Fibroblast of pulmonary artery (primary cell): Measurements from ENCODE around the gene MAFG.

ENCODE experiments used
- DNase-seq: peaks from one replicate; pipeline ENCODE4 v3.0.0-alpha.2; 2010; ENCODE audit warnings: low read depth
- H3K4me3 ChIP-seq: replicated peaks from 2 replicates; pipeline ENCODE4 v1.5.1; 2011; ENCODE audit warnings: low read depth, mild to moderate bottlenecking, control low read depth, low read length, moderate library complexity
- TF ChIP-seq, protein P1 (sequence below): IDR thresholded peaks from 2 replicates; pipeline ENCODE4 v1.5.1; 2011; ENCODE audit warnings: mild to moderate bottlenecking, control low read depth, low read length, inconsistent platforms; ENCODE audit errors: missing control alignments

MAFG gene

DNA sequence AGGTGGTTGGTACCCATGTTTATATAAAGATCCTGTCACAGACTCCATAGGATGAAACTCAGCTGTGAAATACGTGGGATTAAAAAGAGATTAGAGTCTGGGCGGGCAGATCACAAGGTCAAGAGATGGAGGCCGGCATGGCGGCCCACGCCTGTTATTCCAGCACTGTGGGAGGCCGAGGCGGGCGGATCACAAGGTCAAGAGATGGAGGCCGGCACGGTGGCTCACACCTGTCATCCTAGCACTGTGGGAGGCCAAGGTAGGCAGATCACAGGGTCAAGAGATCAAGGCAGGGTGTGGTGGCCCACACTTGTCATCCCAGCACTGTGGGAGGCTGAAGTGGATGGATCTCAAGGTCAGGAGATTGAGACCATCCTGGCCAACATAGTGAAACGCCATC, 32.1 kb downstream of the MAFG start:
- H3K4me3 ChIP-seq, result no peak overlapping the region
- TF ChIP-seq, protein P1, sequence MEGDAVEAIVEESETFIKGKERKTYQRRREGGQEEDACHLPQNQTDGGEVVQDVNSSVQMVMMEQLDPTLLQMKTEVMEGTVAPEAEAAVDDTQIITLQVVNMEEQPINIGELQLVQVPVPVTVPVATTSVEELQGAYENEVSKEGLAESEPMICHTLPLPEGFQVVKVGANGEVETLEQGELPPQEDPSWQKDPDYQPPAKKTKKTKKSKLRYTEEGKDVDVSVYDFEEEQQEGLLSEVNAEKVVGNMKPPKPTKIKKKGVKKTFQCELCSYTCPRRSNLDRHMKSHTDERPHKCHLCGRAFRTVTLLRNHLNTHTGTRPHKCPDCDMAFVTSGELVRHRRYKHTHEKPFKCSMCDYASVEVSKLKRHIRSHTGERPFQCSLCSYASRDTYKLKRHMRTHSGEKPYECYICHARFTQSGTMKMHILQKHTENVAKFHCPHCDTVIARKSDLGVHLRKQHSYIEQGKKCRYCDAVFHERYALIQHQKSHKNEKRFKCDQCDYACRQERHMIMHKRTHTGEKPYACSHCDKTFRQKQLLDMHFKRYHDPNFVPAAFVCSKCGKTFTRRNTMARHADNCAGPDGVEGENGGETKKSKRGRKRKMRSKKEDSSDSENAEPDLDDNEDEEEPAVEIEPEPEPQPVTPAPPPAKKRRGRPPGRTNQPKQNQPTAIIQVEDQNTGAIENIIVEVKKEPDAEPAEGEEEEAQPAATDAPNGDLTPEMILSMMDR, result no peak
- DNase-seq, result no peak

DNA sequence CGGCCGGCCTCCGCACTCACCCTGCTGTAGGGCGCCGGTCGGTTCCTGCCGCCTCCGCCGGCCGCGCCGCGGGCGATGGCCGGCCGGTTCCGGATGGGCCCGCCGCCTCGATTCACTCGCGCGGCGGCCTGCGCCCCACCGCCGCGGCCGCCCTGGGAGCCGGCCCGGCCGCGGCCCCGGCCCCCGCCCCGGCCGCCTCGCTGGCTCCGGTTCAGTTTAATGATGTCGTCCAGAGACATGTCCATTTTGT, 36.3 kb downstream of the MAFG start:
- peak overlapping the region; percentile 74 for H3K4me3 ChIP-seq
- TF ChIP-seq, protein P1, result no peak
- DNase-seq, result no peak

DNA sequence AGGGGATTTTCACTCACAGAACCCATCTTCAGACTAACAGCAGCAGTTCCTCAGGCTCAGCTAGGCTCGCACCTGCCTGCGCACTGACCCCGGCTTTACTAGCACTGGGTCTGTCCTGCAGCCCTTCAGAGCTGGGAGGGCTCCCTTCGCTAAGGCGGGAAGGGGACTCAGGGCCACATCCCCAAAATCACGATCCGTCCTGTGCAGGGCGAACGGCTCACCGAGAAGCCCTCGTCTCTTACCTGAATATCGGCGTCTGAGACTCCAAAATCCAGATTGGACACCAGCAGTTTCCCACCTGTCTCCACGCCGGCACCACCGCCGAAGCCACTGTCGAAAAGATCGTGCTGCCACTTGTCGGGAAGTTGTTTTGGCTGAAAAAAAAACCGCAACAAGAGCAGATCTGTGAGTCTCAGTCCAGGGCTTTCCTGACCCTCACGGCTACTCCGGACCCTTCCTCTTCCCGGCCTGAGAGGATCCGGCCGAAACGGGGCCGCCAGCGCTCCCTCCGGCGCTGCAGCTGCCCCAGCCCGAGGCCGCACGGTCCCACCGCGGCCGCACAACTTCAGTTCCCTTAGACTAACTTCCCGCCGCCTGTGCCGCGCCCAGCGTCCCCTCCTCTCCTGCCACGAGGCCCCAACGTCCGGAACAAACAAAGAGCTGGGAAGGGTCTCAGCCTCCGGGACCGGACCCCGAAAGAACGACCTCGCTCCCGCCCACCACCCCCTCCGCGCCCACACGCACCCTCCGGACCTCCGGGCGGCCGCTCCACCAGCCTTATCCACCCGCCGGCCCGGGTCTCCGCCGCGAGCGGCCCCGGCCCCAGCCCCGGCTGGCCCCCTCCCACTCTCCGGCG, 36.9 kb downstream of the MAFG start:
- peak overlapping the region; percentile 74 for H3K4me3 ChIP-seq
- no peak for DNase-seq

GRCh38 chr17:81889602-81890001, 37.9 kb downstream of the MAFG start:
- DNase-seq, result no peak
- H3K4me3 ChIP-seq, result no peak overlapping the region
- TF ChIP-seq, protein P1, result no peak

More for the DNA sequence above, 36.9 kb downstream of the MAFG start:
- TF ChIP-seq, protein P1, result no peak

DNA sequence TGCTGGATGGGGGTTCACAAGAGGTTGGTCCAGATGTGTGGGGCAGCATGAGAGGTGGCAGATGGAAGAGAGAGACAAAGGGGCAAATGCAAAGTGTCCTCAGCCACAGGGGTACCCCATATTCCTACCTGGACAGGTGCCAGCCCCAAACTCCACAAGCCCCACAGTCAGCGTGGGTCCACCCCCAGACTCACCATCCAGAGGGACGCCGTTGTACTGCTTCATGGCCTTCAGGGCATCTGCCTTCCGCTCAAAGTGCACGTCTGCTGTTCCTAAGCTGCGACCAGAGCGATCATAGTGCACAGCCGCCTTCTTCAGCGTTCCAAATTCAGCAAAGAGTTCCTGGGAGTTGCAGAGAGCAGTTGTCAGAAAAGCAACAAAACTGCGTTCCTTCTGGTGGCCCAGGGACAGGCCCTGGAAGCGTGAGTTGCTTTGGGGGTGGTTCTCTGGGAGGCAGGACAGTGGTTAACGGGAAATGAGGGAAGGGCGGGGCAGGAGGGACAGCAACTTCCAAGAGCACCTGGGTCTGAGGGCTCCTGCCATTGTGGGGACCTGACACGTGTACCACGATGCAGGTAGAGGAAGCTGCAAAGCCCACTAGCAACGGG, 38.4 kb downstream of the MAFG start:
- no peak for DNase-seq
- TF ChIP-seq, protein P1, result no peak
- H3K4me3 ChIP-seq, result no peak overlapping the region

DNA sequence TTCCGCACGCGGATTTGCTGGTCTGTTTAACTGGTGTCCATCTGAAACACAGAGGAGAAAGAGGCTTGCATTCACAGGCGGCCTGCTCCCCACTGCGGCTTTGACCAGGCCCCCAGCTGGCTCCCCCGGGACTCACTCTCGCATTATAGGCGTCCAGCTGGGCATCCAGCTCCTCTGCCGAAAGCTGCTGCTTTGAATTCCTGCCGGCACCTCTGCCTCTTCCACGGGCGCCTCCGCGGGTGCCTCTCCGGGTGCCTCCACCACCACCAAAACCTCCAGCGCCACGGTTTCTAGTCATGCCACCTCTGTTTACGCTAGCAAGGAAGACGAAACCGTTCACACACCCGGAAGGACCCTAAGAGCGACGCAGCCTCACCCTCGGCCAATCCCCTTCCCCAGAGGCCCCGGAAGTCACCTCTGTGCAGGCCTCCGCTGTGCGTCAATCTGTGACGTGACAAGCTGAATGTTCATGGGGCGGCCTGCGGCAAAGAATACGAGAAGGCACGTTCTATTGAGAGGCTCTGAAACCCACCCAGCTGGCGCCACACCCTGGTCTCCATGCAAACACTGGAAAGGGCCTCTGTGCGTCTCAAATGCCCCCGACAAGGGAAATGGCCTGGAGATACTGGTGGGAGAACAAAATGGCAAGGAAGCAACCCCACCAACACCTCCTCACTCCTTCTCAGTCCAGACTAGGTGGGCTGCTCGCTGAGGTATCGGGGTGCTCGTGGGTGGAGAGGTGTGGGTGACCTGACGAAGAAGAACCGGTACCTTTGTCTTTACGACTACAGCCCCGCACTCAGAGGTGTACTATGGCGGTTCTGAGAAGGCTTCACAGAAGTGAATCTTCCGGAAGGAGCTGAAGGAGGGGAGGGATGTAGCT, 39.2 kb downstream of the MAFG start:
- no peak for DNase-seq
- H3K4me3 ChIP-seq, result no peak overlapping the region
- TF ChIP-seq, protein P1, result no peak
